Right lobe of liver (tissue), 6 donors: ENCODE measurements around the gene TMEM218. TPM values are rescaled to one million over a fixed set of nuclear protein-coding genes. Genes with fewer than 3 reads are reported as not detected.

ENCODE experiments used
- ATAC-seq, 4 donors: fragments of 200-7000 bp; cut with Tn5 transposase; one replicate each; pipeline ENCODE4 v1.9.1; 2020; ENCODE audit warnings: mild to moderate bottlenecking in 4 of 4, moderate library complexity in 4 of 4
- DNase-seq, 3 donors: peaks; one replicate each; pipeline ENCODE4 v3.0.0-alpha.2; 2020
- H3K27ac ChIP-seq, 3 donors: fragments of 200-600 bp; one replicate each; pipeline ENCODE4 v1.8.0; 2022
- H3K27me3 ChIP-seq, 2 donors: fragments of 200-600 bp; one replicate each; pipeline ENCODE4 v1.8.0; 2022
- H3K36me3 ChIP-seq, 4 donors: fragments of 200-600 bp; sonication (generic) in 1 of 4; one replicate each; pipeline versions ENCODE4 v1.5.1 to v1.8.0; 2017 to 2022; ENCODE audit warnings: control low read depth in 1 of 4
- H3K4me1 ChIP-seq, 4 donors: fragments of 200-600 bp; sonication (generic) in 1 of 4; one replicate each; pipeline versions ENCODE4 v1.5.1 to v1.8.0; 2017 to 2022; ENCODE audit warnings: control low read depth in 1 of 4
- H3K4me3 ChIP-seq, 3 donors: fragments of 200-600 bp; one replicate each; pipeline ENCODE4 v1.8.0; 2022
- H3K9me3 ChIP-seq, 4 donors: fragments of 200-600 bp; sonication (generic) in 1 of 4; one replicate each; pipeline versions ENCODE4 v1.5.1 to v1.8.0; 2017 to 2022; ENCODE audit warnings: control low read depth in 1 of 4
- POLR2A ChIP-seq: fragments of 450-650 bp; IDR thresholded peaks from one replicate; pipeline ENCODE4 v1.6.1; 2017; ENCODE audit warnings: antibody characterized with exemption, mild to moderate bottlenecking
- WGBS: methylation state at CpG from one replicate; pipeline ENCODE4 v1.1.6; 2018; ENCODE audit warnings: low coverage, low lambda C conversion rate; ENCODE audit not compliant: insufficient coverage; ENCODE audit errors: missing lambda C conversion rate; 5-methylcytosine and 5-hydroxymethylcytosine counted together
- intact Hi-C, 2 donors: fragments of 100-400 bp; cut with DNase I; formaldehyde crosslinking; loops; one replicate each; pipeline versions ENCODE4 v1.11.2 to v1.14.1; 2022
- total RNA-seq, 6 experiments: library from RNA; depleted of rRNA in 2 of 6; stranded (reverse); fragments of >200 nt in 2 of 6; fragmentation: NEBNext Ultra II Directional in 3 of 6; extraction: Animal tissue kit (Norgen Biotek cat#: 25700) in 3 of 6; gene quantifications; one replicate each; pipeline versions ENCODE4 v1.1.0 to v1.2.4, GENCODE V29; 2016 to 2023
- TF ChIP-seq, protein P1 (sequence below), 4 donors: fragments of 200-600 bp in 3 of 4; fragments of 450-650 bp in 1 of 4; IDR thresholded peaks; one replicate each; pipeline versions ENCODE4 v1.5.1 to v1.8.0; 2016 to 2022; ENCODE audit warnings: antibody characterized with exemption in 4 of 4, mild to moderate bottlenecking in 2 of 4
- donor health status: DM: no; HTN: yes; CAD: no.
- donor health status: DM: no; HTN: no; CAD: no.
- donor health status: DM: no; HTN: no; CAD: no.
- donor health status: DM: no; HTN: yes; CAD: no.
- donor health status: DM: no; HTN: yes; CAD: no.

TMEM218 gene
- total RNA-seq, 6 experiments from 2014 or later: 7.4 to 13.5 (median 10.5) TPM

DNA sequence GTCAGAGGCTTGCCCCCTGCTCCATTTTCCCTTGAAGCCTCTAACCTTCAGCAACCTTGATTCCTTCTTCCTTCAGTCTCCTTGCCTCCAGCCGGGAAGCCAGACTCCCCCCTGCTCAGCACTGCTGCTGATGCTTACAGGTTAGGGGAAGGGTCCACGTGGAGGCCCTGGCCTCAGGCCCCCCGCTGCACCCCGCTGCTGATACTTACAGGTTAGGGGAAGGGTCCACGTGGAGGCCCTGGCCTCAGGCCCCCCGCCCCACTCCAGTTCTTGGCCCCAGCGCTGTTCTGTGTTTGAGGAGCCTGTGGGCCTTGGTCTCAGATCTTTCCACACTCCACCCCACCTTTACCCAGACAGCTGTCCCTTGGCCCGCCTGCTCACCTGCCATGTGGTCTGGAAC lies 27.5 kb upstream of the TMEM218 start:
- DNase-seq (no peak), ATAC-seq (peak in 1 of 4 donors; percentile 23)
- Histone ChIP-seq H3K9me3 (no peaks in the 10 kb centered on the region), H3K4me1 (no peaks in the 10 kb centered on the region), H3K36me3 (no peaks in the 10 kb centered on the region), H3K4me3 (no peak overlapping the region), H3K27ac (no peak overlapping the region), H3K27me3 (no peaks in the 10 kb centered on the region)
- TF ChIP-seq, protein P1, sequence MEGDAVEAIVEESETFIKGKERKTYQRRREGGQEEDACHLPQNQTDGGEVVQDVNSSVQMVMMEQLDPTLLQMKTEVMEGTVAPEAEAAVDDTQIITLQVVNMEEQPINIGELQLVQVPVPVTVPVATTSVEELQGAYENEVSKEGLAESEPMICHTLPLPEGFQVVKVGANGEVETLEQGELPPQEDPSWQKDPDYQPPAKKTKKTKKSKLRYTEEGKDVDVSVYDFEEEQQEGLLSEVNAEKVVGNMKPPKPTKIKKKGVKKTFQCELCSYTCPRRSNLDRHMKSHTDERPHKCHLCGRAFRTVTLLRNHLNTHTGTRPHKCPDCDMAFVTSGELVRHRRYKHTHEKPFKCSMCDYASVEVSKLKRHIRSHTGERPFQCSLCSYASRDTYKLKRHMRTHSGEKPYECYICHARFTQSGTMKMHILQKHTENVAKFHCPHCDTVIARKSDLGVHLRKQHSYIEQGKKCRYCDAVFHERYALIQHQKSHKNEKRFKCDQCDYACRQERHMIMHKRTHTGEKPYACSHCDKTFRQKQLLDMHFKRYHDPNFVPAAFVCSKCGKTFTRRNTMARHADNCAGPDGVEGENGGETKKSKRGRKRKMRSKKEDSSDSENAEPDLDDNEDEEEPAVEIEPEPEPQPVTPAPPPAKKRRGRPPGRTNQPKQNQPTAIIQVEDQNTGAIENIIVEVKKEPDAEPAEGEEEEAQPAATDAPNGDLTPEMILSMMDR (IDR thresholded peaks at IDR 0.05): no peak
- no peak for TF ChIP-seq POLR2A
- WGBS: 20% methylated on average over 1 of the region's 8 CpGs
- intact Hi-C loops: no loop called here

DNA sequence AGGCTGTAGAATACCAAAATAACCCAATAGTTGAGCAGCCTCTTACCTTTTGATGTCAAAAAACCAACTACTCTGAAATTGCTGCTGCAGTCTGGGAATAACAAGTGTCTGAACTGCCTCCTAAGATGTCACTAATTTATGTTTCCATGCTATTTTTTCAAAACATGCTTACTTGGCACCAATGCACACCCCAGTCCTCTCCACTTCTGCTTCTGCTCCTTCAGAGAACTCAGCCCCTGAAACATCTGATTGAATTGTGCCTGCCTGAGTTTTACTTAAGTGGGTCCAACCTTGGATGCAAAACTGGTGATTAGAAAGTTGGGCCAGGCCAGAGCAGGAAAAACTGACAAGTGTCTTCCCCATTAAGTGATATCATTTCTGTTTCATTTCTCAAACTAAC lies 24.6 kb upstream of the TMEM218 start:
- intact Hi-C loops: no loop called here
- TF ChIP-seq, protein P1 (IDR thresholded peaks at IDR 0.05): no peak
- TF ChIP-seq POLR2A: no peak

DNA sequence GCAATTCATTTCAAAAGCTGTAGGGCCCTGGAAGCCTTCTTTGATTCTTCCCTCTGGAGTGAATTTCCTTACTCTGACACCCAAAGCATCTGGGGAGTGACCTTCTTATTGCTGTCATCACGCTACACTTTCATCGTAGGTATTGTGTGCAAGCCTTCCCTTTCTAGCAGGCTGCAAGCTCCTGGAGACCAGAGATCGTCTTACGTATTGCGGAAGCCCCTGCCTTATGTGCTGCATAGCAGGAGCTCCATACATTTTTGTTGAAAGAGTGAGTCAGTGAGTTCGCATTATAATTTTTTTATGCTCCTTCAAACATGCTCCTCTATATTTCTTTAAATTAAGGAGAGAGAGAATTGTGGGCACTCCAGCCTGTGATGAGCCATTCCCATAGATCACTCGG lies 21.2 kb upstream of the TMEM218 start:
- 81% methylated on average over 7 of the region's 7 CpGs for WGBS
- Histone ChIP-seq H3K4me3 (no peak overlapping the region), H3K36me3 (no peaks in the 10 kb centered on the region), H3K27me3 (no peaks in the 10 kb centered on the region), H3K9me3 (no peaks in the 10 kb centered on the region), H3K27ac (no peak overlapping the region), H3K4me1 (no peaks in the 10 kb centered on the region)
- DNase-seq: no peak
- ATAC-seq: no peak
- TF ChIP-seq POLR2A: no peak
- TF ChIP-seq, protein P1 (IDR thresholded peaks at IDR 0.05): no peak
- intact Hi-C loops: no loop called here

More for the DNA sequence above, 24.6 kb upstream of the TMEM218 start:
- Histone ChIP-seq H3K4me3 (no peak overlapping the region), H3K9me3 (no peaks in the 10 kb centered on the region), H3K4me1 (no peaks in the 10 kb centered on the region), H3K27me3 (no peaks in the 10 kb centered on the region), H3K36me3 (no peaks in the 10 kb centered on the region), H3K27ac (no peak overlapping the region)
- DNase-seq: no peak
- ATAC-seq: peak in 1 of 4 donors; percentile 22

DNA sequence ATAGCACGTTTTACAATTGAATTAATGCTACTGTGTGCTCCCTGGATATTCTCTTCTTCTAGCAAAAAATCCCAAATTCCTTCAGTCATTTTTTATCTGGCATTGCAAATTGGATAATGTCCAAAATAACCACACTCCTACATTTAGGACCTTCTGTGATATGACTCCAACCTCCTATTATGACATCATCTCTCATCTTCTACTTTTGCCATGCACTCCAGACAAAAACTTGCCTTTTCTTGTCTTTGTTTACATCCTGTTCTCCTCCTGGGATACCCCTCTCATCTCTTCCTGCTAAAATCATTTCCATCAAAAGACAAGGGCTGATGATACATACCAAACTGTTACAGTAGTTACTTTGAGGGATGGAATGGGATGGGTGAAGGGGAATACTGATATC lies 20.6 kb upstream of the TMEM218 start:
- Histone ChIP-seq H3K4me3 (no peak overlapping the region), H3K36me3 (no peaks in the 10 kb centered on the region), H3K4me1 (no peaks in the 10 kb centered on the region), H3K27ac (no peak overlapping the region), H3K27me3 (no peaks in the 10 kb centered on the region), H3K9me3 (no peaks in the 10 kb centered on the region)
- 26% methylated on average over 1 of the region's 1 CpG for WGBS
- TF ChIP-seq POLR2A: no peak
- TF ChIP-seq, protein P1 (IDR thresholded peaks at IDR 0.05): no peak
- DNase-seq (no peak), ATAC-seq (no peak)
- intact Hi-C loops: no loop called here

DNA sequence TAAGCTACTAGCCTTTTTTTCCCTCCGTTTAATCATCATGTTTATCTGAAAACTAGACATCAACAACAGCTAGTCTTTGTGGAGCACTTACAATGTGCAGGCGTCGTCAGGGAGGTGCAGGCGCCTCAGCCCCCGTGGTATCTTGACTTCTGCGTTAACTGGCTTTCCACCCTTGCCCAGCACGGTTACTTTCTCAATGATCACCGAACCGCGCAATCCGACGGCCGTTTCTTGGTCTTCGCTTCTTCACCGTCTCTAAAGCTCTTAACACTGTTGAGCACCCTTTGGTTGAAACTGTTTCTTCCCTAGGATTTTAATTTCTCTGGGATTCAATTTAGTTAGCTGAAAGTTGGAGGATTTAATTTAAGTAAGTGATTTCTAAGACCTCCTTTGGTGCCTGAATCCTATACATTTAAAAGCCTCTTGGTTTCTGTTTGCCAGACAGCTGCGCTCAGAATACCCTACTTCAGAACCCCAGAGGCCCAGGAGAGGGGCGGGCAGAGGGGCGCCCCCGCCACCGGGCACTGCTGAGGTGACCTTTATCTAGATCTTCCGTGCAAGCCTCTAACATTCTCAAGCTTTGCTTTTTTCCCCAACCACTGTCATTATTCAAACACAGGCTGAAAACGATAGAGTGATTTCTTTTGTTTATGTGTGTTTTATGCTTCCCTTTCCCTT lies 18.0 kb upstream of the TMEM218 start:
- ATAC-seq: no peak
- no peaks in the 10 kb centered on the region for H3K27me3 ChIP-seq
- H3K4me1 ChIP-seq: no peaks in the 10 kb centered on the region
- no peak for DNase-seq
- H3K36me3 ChIP-seq: no peaks in the 10 kb centered on the region
- H3K9me3 ChIP-seq: no peaks in the 10 kb centered on the region
- no peak overlapping the region for H3K4me3 ChIP-seq
- intact Hi-C loops: no loop called here
- H3K27ac ChIP-seq: no peak overlapping the region
- TF ChIP-seq, protein P1 (IDR thresholded peaks at IDR 0.05): no peak
- TF ChIP-seq POLR2A: no peak
- 77% methylated on average over 21 of the region's 22 CpGs for WGBS
